Measurements from ENCODE around the gene ZIC3.

ZIC3 gene

DNA sequence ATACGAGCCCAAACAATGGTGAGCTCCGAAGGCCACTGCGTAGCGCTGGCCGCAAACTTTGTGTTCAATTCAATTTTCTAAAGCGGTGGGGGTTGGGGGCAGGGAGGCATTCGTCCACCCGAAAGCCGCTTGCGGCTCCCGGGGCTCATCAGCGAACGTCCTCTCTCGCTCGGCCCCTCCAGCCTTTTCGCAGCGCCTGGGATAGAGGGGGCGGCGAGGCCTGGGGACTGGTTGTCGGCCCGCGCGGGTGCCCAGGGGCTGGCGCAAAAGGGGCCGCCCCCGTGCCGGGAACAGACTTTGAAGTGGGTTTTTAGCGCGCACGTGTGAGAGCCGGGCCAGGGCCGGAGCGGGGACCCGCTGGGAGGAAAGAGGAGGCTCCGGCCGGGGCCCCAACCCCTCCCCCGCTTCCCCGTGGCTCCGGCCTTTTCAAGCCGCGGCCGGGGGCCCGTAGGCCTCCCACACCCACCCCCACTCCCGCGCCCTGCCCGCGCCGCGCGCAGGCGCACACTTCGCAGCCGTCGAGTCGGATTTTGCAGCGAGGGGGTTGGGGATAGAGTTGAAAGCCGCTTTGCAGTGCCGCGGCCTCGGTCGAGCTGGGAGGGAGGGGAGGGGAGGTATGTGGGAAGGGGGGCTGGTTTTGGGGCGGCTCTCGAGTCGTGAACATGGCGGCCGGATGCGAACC, 8.3 kb downstream of the ZIC3 start:
- DNase-seq (ENCODE audit: low read depth in 2 of 2) = no peak

DNA sequence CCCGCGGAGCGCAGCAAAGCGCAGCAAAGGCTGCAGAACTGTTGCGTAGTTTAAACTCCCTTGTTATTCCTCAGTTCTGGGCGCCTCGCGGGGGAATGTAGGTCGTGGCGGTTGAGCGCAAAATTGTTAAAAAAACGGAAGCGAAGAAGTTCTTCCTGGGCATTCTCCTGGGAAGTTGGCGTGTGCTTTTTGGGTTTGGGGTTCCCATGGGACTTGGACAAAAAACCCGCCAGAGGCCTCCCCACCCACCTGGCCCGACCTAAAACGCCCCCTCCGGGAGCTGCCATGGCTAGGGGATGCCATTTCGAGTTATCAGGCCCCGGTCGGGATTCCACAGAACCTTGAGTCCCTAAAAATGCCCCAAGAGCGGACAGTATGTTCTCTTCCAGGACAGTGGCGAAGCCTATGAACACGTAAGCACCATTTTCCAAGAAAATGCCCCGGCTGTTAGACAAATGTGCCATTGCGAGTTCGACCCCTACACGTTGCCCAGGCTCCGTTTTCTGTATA, 8.9 kb downstream of the ZIC3 start:
- DNase-seq (ENCODE audit: low read depth in 2 of 2) = no peak

DNA sequence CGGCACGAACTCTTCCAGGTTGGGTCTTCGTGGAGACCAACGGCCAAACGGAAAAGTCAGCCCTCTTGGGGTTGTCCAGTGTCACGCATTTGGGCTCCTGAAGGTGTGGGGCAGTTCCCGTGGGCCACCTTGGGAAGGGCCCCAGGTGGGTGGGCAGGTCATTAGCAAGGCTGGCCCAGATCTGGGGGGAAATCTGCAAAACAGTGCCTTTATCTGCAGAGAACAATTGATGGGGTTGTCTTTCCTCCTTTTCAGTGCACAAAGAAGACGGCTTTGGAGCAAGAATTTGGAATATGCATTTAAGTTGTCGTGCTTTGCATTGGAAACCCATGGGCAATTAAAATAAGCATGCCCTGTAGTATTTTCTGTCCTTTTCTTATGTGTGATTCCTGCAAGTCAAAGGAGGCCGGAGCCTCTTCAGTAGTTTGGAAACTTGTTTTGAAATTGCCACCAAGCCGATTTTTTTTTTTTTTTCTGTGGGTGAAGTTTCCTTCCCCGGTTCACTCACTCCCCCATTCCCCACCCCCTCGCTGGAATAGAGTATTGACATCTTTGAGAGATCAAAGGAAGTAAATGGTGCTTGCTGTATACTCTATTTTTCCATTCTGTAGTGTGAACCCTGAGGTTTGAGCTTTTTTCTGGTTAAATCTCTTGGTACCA, 9.8 kb downstream of the ZIC3 start:
- no peak for DNase-seq (ENCODE audit: low read depth in 2 of 2)

GRCh38 chrX:137587151-137587550, 21.2 kb downstream of the ZIC3 start:
- no peak for DNase-seq (ENCODE audit: low read depth in 2 of 2)

GRCh38 chrX:137600769-137601168, 34.8 kb downstream of the ZIC3 start:
- no peak for DNase-seq (ENCODE audit: low read depth in 2 of 2)

Measured in stimulated activated CD4-positive, alpha-beta T cell treated with anti-CD3 and anti-CD28 coated beads, Interleukin-1b, Interleukin-23, amount 100 ng/mL, for 4 hours (primary cell).